Endodermal cell (in vitro differentiated cells): Measurements from ENCODE around the gene SBF2. TPM values are rescaled to one million over a fixed set of nuclear protein-coding genes. Genes with fewer than 3 reads are reported as not detected.

Source experiments
- DNase-seq: peaks from one replicate; pipeline ENCODE4 v3.0.0-alpha.2; 2017
- H3K27ac ChIP-seq: 2 replicates; pipeline ENCODE4 v1.5.1; 2013; ENCODE audit warnings: mild to moderate bottlenecking, low read depth, low read length, moderate library complexity
- H3K27me3 ChIP-seq: 2 replicates; pipeline ENCODE4 v1.6.1; 2013; ENCODE audit warnings: mild to moderate bottlenecking, low read length, moderate library complexity; ENCODE audit not compliant: insufficient read depth, control insufficient read depth, poor library complexity, severe bottlenecking
- H3K36me3 ChIP-seq: 2 replicates; pipeline ENCODE4 v1.7.0; 2013; ENCODE audit warnings: mild to moderate bottlenecking, low read length, moderate library complexity; ENCODE audit not compliant: control insufficient read depth, insufficient read depth
- H3K4me1 ChIP-seq: one replicate; pipeline ENCODE4 v1.7.0; 2013; ENCODE audit warnings: low read length; ENCODE audit not compliant: control insufficient read depth, insufficient read depth
- H3K4me3 ChIP-seq: 2 replicates; pipeline ENCODE4 v1.5.1; 2013; ENCODE audit warnings: mild to moderate bottlenecking, low read length, moderate library complexity
- H3K9ac ChIP-seq: 2 replicates; pipeline ENCODE4 v1.6.1; 2013; ENCODE audit warnings: mild to moderate bottlenecking, low read length, moderate library complexity; ENCODE audit not compliant: poor library complexity, severe bottlenecking; ENCODE audit errors: extremely low read depth
- H3K9me3 ChIP-seq: 2 replicates; pipeline ENCODE4 v1.6.1; 2013; ENCODE audit warnings: mild to moderate bottlenecking, low read length, moderate library complexity; ENCODE audit not compliant: control insufficient read depth
- H3K27ac Mint-ChIP-seq: 2 replicates; pipeline ENCODE4 v1.8.0; 2020; ENCODE audit warnings: mixed read lengths
- H3K27me3 Mint-ChIP-seq: 2 replicates; pipeline ENCODE4 v1.8.0; 2021; ENCODE audit warnings: mild to moderate bottlenecking, mixed read lengths; ENCODE audit not compliant: insufficient read depth
- H3K36me3 Mint-ChIP-seq: 2 replicates; pipeline ENCODE4 v1.8.0; 2020; ENCODE audit warnings: low read depth, mixed read lengths
- H3K4me1 Mint-ChIP-seq: 2 replicates; pipeline ENCODE4 v1.8.0; 2020; ENCODE audit warnings: mixed read lengths
- H3K4me3 Mint-ChIP-seq: 2 replicates; pipeline ENCODE4 v1.8.0; 2020; ENCODE audit warnings: mild to moderate bottlenecking, moderate library complexity, mixed read lengths
- H3K9me3 Mint-ChIP-seq: 2 replicates; pipeline ENCODE4 v1.8.0; 2020; ENCODE audit warnings: mild to moderate bottlenecking, mixed read lengths
- CTCF ChIP-seq: fragments of 200-600 bp; sonication (generic); conservative IDR thresholded peaks from 2 replicates; pipeline ENCODE4 v1.5.0; 2021; ENCODE audit warnings: antibody characterized with exemption, mild to moderate bottlenecking
- WGBS, 2 experiments: methylation state at CpG; one replicate each; pipeline versions ENCODE4 v1.1.5 to v1.1.7; 2013; ENCODE audit warnings: missing lambda C conversion rate in 2 of 2, mixed read lengths in 1 of 2; ENCODE audit not compliant: insufficient coverage in 1 of 2, insufficient read length in 1 of 2; 5-methylcytosine and 5-hydroxymethylcytosine counted together
- total RNA-seq, 2 donors: library from RNA; stranded (reverse); fragmentation: NEBNext Ultra II Directional in 1 of 2; extraction: Animal tissue kit (Norgen Biotek cat#: 25700) in 1 of 2; gene quantifications; 2 replicates in 1 of 2; 3 replicates in 1 of 2; pipeline ENCODE4 v1.2.1, GENCODE V29; 2021

The SBF2 gene
- total RNA-seq, 2 donors from 2014 or later, result 27.1 to 32.5 TPM

- H3K4me1 ChIP-seq, result no peaks in the 10 kb centered on the region
- no peaks in the 10 kb centered on the region for H3K36me3 ChIP-seq
- H3K9me3 ChIP-seq, result peaks cover 5% of the 10 kb centered on the region
- no peak for TF ChIP-seq CTCF
- H3K27ac ChIP-seq, result no peak overlapping the region
- peaks cover 6% of the 10 kb centered on the region for H3K9me3 Mint-ChIP-seq
- H3K36me3 Mint-ChIP-seq, result peaks cover 4% of the 10 kb centered on the region
- WGBS, 2 experiments, result 83 to 95% methylated on average over 1 to 3 of the region's 3 CpGs
- H3K4me3 Mint-ChIP-seq, result no peak overlapping the region
- H3K27me3 Mint-ChIP-seq, result no peaks in the 10 kb centered on the region
- no peak for DNase-seq
- H3K4me1 Mint-ChIP-seq, result no peaks in the 10 kb centered on the region
- H3K27ac Mint-ChIP-seq, result no peak overlapping the region
- no peaks in the 10 kb centered on the region for H3K27me3 ChIP-seq
- no peak overlapping the region for H3K4me3 ChIP-seq
- H3K9ac ChIP-seq, result no peak overlapping the region
These were observed 146.8 kb downstream of the SBF2 start for GRCh38 chr11:10147195-10147594.

- no peak overlapping the region for H3K27ac Mint-ChIP-seq
- H3K9me3 Mint-ChIP-seq, result peaks cover 6% of the 10 kb centered on the region
- H3K27me3 Mint-ChIP-seq, result no peaks in the 10 kb centered on the region
- Histone ChIP-seq H3K9ac (no peak overlapping the region), H3K4me1 (no peaks in the 10 kb centered on the region), H3K9me3 (peaks cover 5% of the 10 kb centered on the region), H3K27ac (no peak overlapping the region), H3K27me3 (no peaks in the 10 kb centered on the region), H3K4me3 (no peak overlapping the region), H3K36me3 (no peaks in the 10 kb centered on the region)
- no peak for DNase-seq
- WGBS, 2 experiments, result 92 to 97% methylated on average over 4 of the region's 4 CpGs
- no peak for TF ChIP-seq CTCF
- H3K4me1 Mint-ChIP-seq, result no peaks in the 10 kb centered on the region
- peaks cover 4% of the 10 kb centered on the region for H3K36me3 Mint-ChIP-seq
- no peak overlapping the region for H3K4me3 Mint-ChIP-seq
These were observed 149.1 kb downstream of the SBF2 start for GRCh38 chr11:10144954-10145353.

DNA sequence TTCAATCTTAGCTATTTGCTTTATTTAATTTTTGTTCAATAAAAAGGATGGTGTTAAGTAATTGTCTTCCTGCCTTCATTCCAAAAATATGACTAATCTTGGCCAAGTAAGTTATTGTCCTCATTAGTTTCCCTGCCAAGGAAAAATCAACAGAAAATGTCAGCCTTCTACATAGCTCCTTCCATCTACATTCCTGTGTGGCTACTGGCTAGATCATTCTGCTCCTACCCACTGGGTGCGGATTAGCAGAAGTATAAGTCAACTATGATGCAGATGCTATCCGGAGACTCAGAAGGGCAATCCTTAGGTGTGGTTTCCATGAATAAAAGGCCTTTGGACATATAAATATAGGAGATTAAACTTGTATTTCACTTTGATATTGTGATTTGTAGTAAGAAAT, 154.4 kb downstream of the SBF2 start:
- H3K27ac Mint-ChIP-seq, result no peak overlapping the region
- WGBS, 2 experiments, result 56 to 65% methylated on average over 2 of the region's 2 CpGs
- peaks cover 31% of the 10 kb centered on the region for H3K9me3 Mint-ChIP-seq
- Histone ChIP-seq H3K9me3 (peaks cover 35% of the 10 kb centered on the region), H3K4me3 (no peak overlapping the region), H3K9ac (no peak overlapping the region), H3K27me3 (no peaks in the 10 kb centered on the region), H3K27ac (no peak overlapping the region), H3K36me3 (no peaks in the 10 kb centered on the region), H3K4me1 (no peaks in the 10 kb centered on the region)
- peaks cover 18% of the 10 kb centered on the region for H3K36me3 Mint-ChIP-seq
- H3K27me3 Mint-ChIP-seq, result no peaks in the 10 kb centered on the region
- no peak overlapping the region for H3K4me3 Mint-ChIP-seq
- H3K4me1 Mint-ChIP-seq, result no peaks in the 10 kb centered on the region
- TF ChIP-seq CTCF, result no peak
- no peak for DNase-seq
